Panc1 (cell line): ENCODE data around the gene TRIM37. TPM values are rescaled to one million over a fixed set of nuclear protein-coding genes. Genes with fewer than 3 reads are reported as not detected.

ENCODE experiments used
- ATAC-seq: fragments of 200-7000 bp; cut with Tn5 transposase; 2 replicates; pipeline ENCODE4 v1.9.1; 2020; ENCODE audit warnings: mild to moderate bottlenecking, moderate library complexity
- BruUV-seq: library from RNA; stranded (reverse); fragments of 400-500 nt; replicated peaks from 2 replicates; lab custom pipeline; 2021; lab: Mats Ljungman, UMichigan
- CTCF ChIA-PET: fragments of 300-600 bp; sonication (Branson Sonifier 250); formaldehyde crosslinking; loops from one replicate; lab custom pipeline; 2022; ENCODE audit warnings: antibody characterized with exemption; lab: Charles Lee
- POLR2A ChIA-PET: fragments of 300-600 bp; sonication (Branson Sonifier 250); formaldehyde crosslinking; loops from one replicate; lab custom pipeline; 2022; ENCODE audit warnings: antibody characterized with exemption; lab: Charles Lee
- DNase-seq: peaks from one replicate; pipeline ENCODE4 v3.0.0-alpha.2; 2010; ENCODE audit warnings: low read depth, low spot score
- H3K27ac ChIP-seq: 2 replicates; pipeline ENCODE4 v1.5.1; 2011; ENCODE audit warnings: mild to moderate bottlenecking, low read length, inconsistent platforms
- H3K27me3 ChIP-seq: fragments of 200-500 bp; sonication (Bioruptor generic); 2 replicates; pipeline ENCODE4 v1.6.0; 2014; ENCODE audit warnings: low read length, inconsistent platforms; ENCODE audit not compliant: control insufficient read depth, insufficient read depth
- H3K36me3 ChIP-seq: fragments of 200-500 bp; sonication (Bioruptor generic); 2 replicates; pipeline ENCODE4 v1.5.1; 2014; ENCODE audit warnings: inconsistent platforms, mild to moderate bottlenecking, low read length, moderate library complexity; ENCODE audit not compliant: control insufficient read depth, insufficient read depth
- H3K4me1 ChIP-seq: 2 replicates; pipeline ENCODE4 v1.5.1; 2011; ENCODE audit warnings: inconsistent platforms, mild to moderate bottlenecking, low read length, moderate library complexity; ENCODE audit not compliant: control insufficient read depth, insufficient read depth
- H3K4me3 ChIP-seq, 2 experiments: 2 replicates each; pipeline ENCODE4 v1.5.1; 2011 to 2012; ENCODE audit warnings: low read depth in 2 of 2, low read length in 2 of 2, mild to moderate bottlenecking in 2 of 2, inconsistent platforms in 1 of 2, moderate library complexity in 1 of 2
- H3K9me3 ChIP-seq: fragments of 200-500 bp; sonication (Bioruptor generic); 2 replicates; pipeline ENCODE4 v1.5.1; 2014; ENCODE audit warnings: low read depth, mild to moderate bottlenecking, inconsistent platforms, low read length, moderate library complexity; ENCODE audit not compliant: control insufficient read depth, insufficient read depth
- CTCF ChIP-seq: fragments of 450-650 bp; IDR thresholded peaks from 2 replicates; pipeline ENCODE4 v1.5.1; 2017; ENCODE audit warnings: mild to moderate bottlenecking
- POLR2AphosphoS5 ChIP-seq: IDR thresholded peaks from 2 replicates; pipeline ENCODE4 v1.6.1; 2012; ENCODE audit warnings: mild to moderate bottlenecking, low read depth, low read length, moderate library complexity
- REST ChIP-seq, 2 experiments: IDR thresholded peaks; 2 replicates each; pipeline ENCODE4 v1.6.1; 2011 to 2012; ENCODE audit warnings: low read depth in 2 of 2, control low read depth in 1 of 2, low read length in 1 of 2, mild to moderate bottlenecking in 1 of 2, moderate library complexity in 1 of 2; ENCODE audit not compliant: insufficient read depth in 1 of 2
- SIN3A ChIP-seq: IDR thresholded peaks from 2 replicates; pipeline ENCODE4 v1.6.1; 2012; ENCODE audit warnings: low read depth, mild to moderate bottlenecking, low read length, moderate library complexity, borderline replicate concordance; ENCODE audit not compliant: insufficient read depth
- TCF7L2 ChIP-seq: IDR thresholded peaks from 2 replicates; pipeline ENCODE4 v1.6.1; 2011; ENCODE audit warnings: mild to moderate bottlenecking, low read depth, low read length, inconsistent platforms
- in situ Hi-C: cut with HindIII; loops from 2 replicates; pipeline ENCODE4 v1.10.0; 2016; ENCODE audit warnings: low sequenced_read_pairs, low pct_unique_long_range_greater_than_20kb
- intact Hi-C: fragments of 100-400 bp; cut with micrococcal nuclease; formaldehyde crosslinking; loops from one replicate; pipeline ENCODE4 v1.10.0; 2022; ENCODE audit not compliant: unreplicated experiment
- total RNA-seq: library from RNA; stranded (reverse); gene quantifications from one replicate; pipeline ENCODE4 v1.2.1, GENCODE V29; 2021; ENCODE audit not compliant: unreplicated experiment

TRIM37 gene
- total RNA-seq, 1 experiment from 2014 or later, result 43.3 TPM

GRCh38 chr17:59000022-59000421 lies 106.7 kb downstream of the TRIM37 start:
- no peak overlapping the region for H3K4me3 ChIP-seq
- H3K4me1 ChIP-seq, result no peaks in the 10 kb centered on the region
- BruUV-seq, result no TSS peak
- no peak overlapping the region for H3K27ac ChIP-seq
- no peaks in the 10 kb centered on the region for H3K27me3 ChIP-seq
- POLR2A ChIA-PET, result no interaction called here
- no peak for ATAC-seq
- CTCF ChIA-PET, result no interaction called here
- no peak for TF ChIP-seq REST (IDR thresholded peaks at IDR 0.05; ENCODE audit: insufficient read depth in 1 of 2, low read depth in 2 of 2, low read length in 1 of 2)
- no peak for TF ChIP-seq POLR2AphosphoS5
- TF ChIP-seq TCF7L2, result no peak
- no peak for TF ChIP-seq SIN3A
- no peak for TF ChIP-seq CTCF
- no peaks in the 10 kb centered on the region for H3K9me3 ChIP-seq
- peaks cover 7% of the 10 kb centered on the region for H3K36me3 ChIP-seq
- no peak for DNase-seq
- in situ Hi-C loops, result no loop called here
- intact Hi-C loops, result no loop called here

- in situ Hi-C loops, result no loop called here
- Histone ChIP-seq H3K27me3 (no peaks in the 10 kb centered on the region), H3K9me3 (no peaks in the 10 kb centered on the region), H3K4me3 (no peak overlapping the region), H3K36me3 (peaks cover 7% of the 10 kb centered on the region), H3K27ac (no peak overlapping the region), H3K4me1 (no peaks in the 10 kb centered on the region)
- TF ChIP-seq SIN3A (no peak), POLR2AphosphoS5 (no peak), TCF7L2 (no peak), REST (IDR thresholded peaks at IDR 0.05; ENCODE audit: insufficient read depth in 1 of 2, low read depth in 2 of 2, low read length in 1 of 2) (no peak), CTCF (no peak)
- CTCF ChIA-PET, result no interaction called here
- no TSS peak for BruUV-seq
- ATAC-seq (no peak), DNase-seq (no peak)
- POLR2A ChIA-PET, result no interaction called here
- intact Hi-C loops, result no loop called here
These were observed 107.2 kb downstream of the TRIM37 start for GRCh38 chr17:58999500-58999899.
